Measurements from ENCODE around the gene WDR64.
A peak's percentile ranks its signal among the peaks of the same experiment; 100 is the strongest.

The WDR64 gene

GRCh38 chr1:241738284-241739078 lies 86.4 kb downstream of the WDR64 start:
- no peaks in the 10 kb centered on the region for H3K36me3 ChIP-seq (ENCODE audit: insufficient read depth, low read length)
- no peak overlapping the region for H3K27ac ChIP-seq (ENCODE audit: low read depth, low read length)
- no peaks in the 10 kb centered on the region for H3K79me2 ChIP-seq (ENCODE audit: control insufficient read depth, insufficient read depth, low read length, unreplicated experiment)
- H3K4me3 ChIP-seq (ENCODE audit: low read depth, low read length), result no peak overlapping the region
- H3K4me1 ChIP-seq (ENCODE audit: control insufficient read depth, insufficient read depth, low read length, unreplicated experiment), result no peaks in the 10 kb centered on the region
- H2AFZ ChIP-seq (ENCODE audit: low read length, unreplicated experiment), result no peak overlapping the region
- no peaks in the 10 kb centered on the region for H3K27me3 ChIP-seq (ENCODE audit: insufficient read depth, low read length)

GRCh38 chr1:241742084-241742483 lies 90.0 kb downstream of the WDR64 start:
- Histone ChIP-seq H3K36me3 (ENCODE audit: insufficient read depth, low read length) (no peaks in the 10 kb centered on the region), H3K27ac (ENCODE audit: low read depth, low read length) (no peak overlapping the region), H3K27me3 (ENCODE audit: insufficient read depth, low read length) (no peaks in the 10 kb centered on the region), H3K4me3 (ENCODE audit: low read depth, low read length) (no peak overlapping the region), H3K4me1 (ENCODE audit: control insufficient read depth, insufficient read depth, low read length, unreplicated experiment) (no peaks in the 10 kb centered on the region), H2AFZ (ENCODE audit: low read length, unreplicated experiment) (no peak overlapping the region), H3K79me2 (ENCODE audit: control insufficient read depth, insufficient read depth, low read length, unreplicated experiment) (no peaks in the 10 kb centered on the region)

GRCh38 chr1:241744591-241744990 lies 92.5 kb downstream of the WDR64 start:
- Histone ChIP-seq H3K27me3 (ENCODE audit: insufficient read depth, low read length) (no peaks in the 10 kb centered on the region), H3K36me3 (ENCODE audit: insufficient read depth, low read length) (no peaks in the 10 kb centered on the region), H3K4me3 (ENCODE audit: low read depth, low read length) (no peak overlapping the region), H3K27ac (ENCODE audit: low read depth, low read length) (no peak overlapping the region), H3K79me2 (ENCODE audit: control insufficient read depth, insufficient read depth, low read length, unreplicated experiment) (no peaks in the 10 kb centered on the region), H3K4me1 (ENCODE audit: control insufficient read depth, insufficient read depth, low read length, unreplicated experiment) (peaks cover 5% of the 10 kb centered on the region), H2AFZ (ENCODE audit: low read length, unreplicated experiment) (no peak overlapping the region)

GRCh38 chr1:241747992-241748391 lies 95.9 kb downstream of the WDR64 start:
- Histone ChIP-seq H2AFZ (ENCODE audit: low read length, unreplicated experiment) (peak overlapping the region; percentile 29), H3K27ac (ENCODE audit: low read depth, low read length) (no peak overlapping the region), H3K4me3 (ENCODE audit: low read depth, low read length) (no peak overlapping the region), H3K27me3 (ENCODE audit: insufficient read depth, low read length) (no peaks in the 10 kb centered on the region), H3K4me1 (ENCODE audit: control insufficient read depth, insufficient read depth, low read length, unreplicated experiment) (peaks cover 5% of the 10 kb centered on the region), H3K36me3 (ENCODE audit: insufficient read depth, low read length) (no peaks in the 10 kb centered on the region), H3K79me2 (ENCODE audit: control insufficient read depth, insufficient read depth, low read length, unreplicated experiment) (no peaks in the 10 kb centered on the region)

GRCh38 chr1:241749041-241749944 lies 97.2 kb downstream of the WDR64 start:
- Histone ChIP-seq H3K79me2 (ENCODE audit: control insufficient read depth, insufficient read depth, low read length, unreplicated experiment) (no peaks in the 10 kb centered on the region), H3K4me3 (ENCODE audit: low read depth, low read length) (peak overlapping the region; percentile 86), H2AFZ (ENCODE audit: low read length, unreplicated experiment) (peak overlapping the region; percentile 100), H3K4me1 (ENCODE audit: control insufficient read depth, insufficient read depth, low read length, unreplicated experiment) (peaks cover 5% of the 10 kb centered on the region), H3K36me3 (ENCODE audit: insufficient read depth, low read length) (no peaks in the 10 kb centered on the region), H3K27me3 (ENCODE audit: insufficient read depth, low read length) (no peaks in the 10 kb centered on the region), H3K27ac (ENCODE audit: low read depth, low read length) (peak overlapping the region; percentile 25; the same call in 1 of the 2 replicates)

- H3K36me3 ChIP-seq (ENCODE audit: insufficient read depth, low read length), result no peaks in the 10 kb centered on the region
- peaks cover 5% of the 10 kb centered on the region for H3K4me1 ChIP-seq (ENCODE audit: control insufficient read depth, insufficient read depth, low read length, unreplicated experiment)
- H3K4me3 ChIP-seq (ENCODE audit: low read depth, low read length), result no peak overlapping the region
- H2AFZ ChIP-seq (ENCODE audit: low read length, unreplicated experiment), result no peak overlapping the region
- no peaks in the 10 kb centered on the region for H3K79me2 ChIP-seq (ENCODE audit: control insufficient read depth, insufficient read depth, low read length, unreplicated experiment)
- H3K27me3 ChIP-seq (ENCODE audit: insufficient read depth, low read length), result no peaks in the 10 kb centered on the region
- H3K27ac ChIP-seq (ENCODE audit: low read depth, low read length), result no peak overlapping the region
Measured at GRCh38 chr1:241749945-241750695, 98.0 kb downstream of the WDR64 start.

GRCh38 chr1:241751524-241751923 lies 99.4 kb downstream of the WDR64 start:
- Histone ChIP-seq H2AFZ (ENCODE audit: low read length, unreplicated experiment) (no peak overlapping the region), H3K27me3 (ENCODE audit: insufficient read depth, low read length) (no peaks in the 10 kb centered on the region), H3K36me3 (ENCODE audit: insufficient read depth, low read length) (no peaks in the 10 kb centered on the region), H3K27ac (ENCODE audit: low read depth, low read length) (no peak overlapping the region), H3K4me1 (ENCODE audit: control insufficient read depth, insufficient read depth, low read length, unreplicated experiment) (peaks cover 5% of the 10 kb centered on the region), H3K79me2 (ENCODE audit: control insufficient read depth, insufficient read depth, low read length, unreplicated experiment) (no peaks in the 10 kb centered on the region), H3K4me3 (ENCODE audit: low read depth, low read length) (no peak overlapping the region)

- peaks cover 7% of the 10 kb centered on the region for H3K4me1 ChIP-seq (ENCODE audit: control insufficient read depth, insufficient read depth, low read length, unreplicated experiment)
- no peaks in the 10 kb centered on the region for H3K79me2 ChIP-seq (ENCODE audit: control insufficient read depth, insufficient read depth, low read length, unreplicated experiment)
- H3K4me3 ChIP-seq (ENCODE audit: low read depth, low read length), result no peak overlapping the region
- no peak overlapping the region for H2AFZ ChIP-seq (ENCODE audit: low read length, unreplicated experiment)
- H3K27me3 ChIP-seq (ENCODE audit: insufficient read depth, low read length), result no peaks in the 10 kb centered on the region
- H3K27ac ChIP-seq (ENCODE audit: low read depth, low read length), result no peak overlapping the region
- no peaks in the 10 kb centered on the region for H3K36me3 ChIP-seq (ENCODE audit: insufficient read depth, low read length)
Measured at GRCh38 chr1:241762713-241763339, 110.7 kb downstream of the WDR64 start.

- Histone ChIP-seq H3K36me3 (ENCODE audit: insufficient read depth, low read length) (no peaks in the 10 kb centered on the region), H2AFZ (ENCODE audit: low read length, unreplicated experiment) (no peak overlapping the region), H3K4me1 (ENCODE audit: control insufficient read depth, insufficient read depth, low read length, unreplicated experiment) (peaks cover 7% of the 10 kb centered on the region), H3K27me3 (ENCODE audit: insufficient read depth, low read length) (no peaks in the 10 kb centered on the region), H3K4me3 (ENCODE audit: low read depth, low read length) (no peak overlapping the region), H3K79me2 (ENCODE audit: control insufficient read depth, insufficient read depth, low read length, unreplicated experiment) (no peaks in the 10 kb centered on the region), H3K27ac (ENCODE audit: low read depth, low read length) (no peak overlapping the region)
Measured at GRCh38 chr1:241765390-241765789, 113.3 kb downstream of the WDR64 start.

GRCh38 chr1:241767737-241768136 lies 115.7 kb downstream of the WDR64 start:
- H3K4me3 ChIP-seq (ENCODE audit: low read depth, low read length), result no peak overlapping the region
- no peaks in the 10 kb centered on the region for H3K36me3 ChIP-seq (ENCODE audit: insufficient read depth, low read length)
- H3K27ac ChIP-seq (ENCODE audit: low read depth, low read length), result no peak overlapping the region
- H2AFZ ChIP-seq (ENCODE audit: low read length, unreplicated experiment), result no peak overlapping the region
- H3K4me1 ChIP-seq (ENCODE audit: control insufficient read depth, insufficient read depth, low read length, unreplicated experiment), result peaks cover 6% of the 10 kb centered on the region
- H3K79me2 ChIP-seq (ENCODE audit: control insufficient read depth, insufficient read depth, low read length, unreplicated experiment), result no peaks in the 10 kb centered on the region
- no peaks in the 10 kb centered on the region for H3K27me3 ChIP-seq (ENCODE audit: insufficient read depth, low read length)
